ENCODE data around the gene ARFRP1. TPM values are rescaled to one million over a fixed set of nuclear protein-coding genes. Genes with fewer than 3 reads are reported as not detected.
"Not testable (repeated sequence)": the region's sequence is repeated elsewhere in the genome, so short reads cannot be mapped to it uniquely, and the experiment has no call there.

The ARFRP1 gene
- total and polyA plus RNA-seq, 2 experiments from 2014 or later: 16.7 to 24.6 TPM

DNA sequence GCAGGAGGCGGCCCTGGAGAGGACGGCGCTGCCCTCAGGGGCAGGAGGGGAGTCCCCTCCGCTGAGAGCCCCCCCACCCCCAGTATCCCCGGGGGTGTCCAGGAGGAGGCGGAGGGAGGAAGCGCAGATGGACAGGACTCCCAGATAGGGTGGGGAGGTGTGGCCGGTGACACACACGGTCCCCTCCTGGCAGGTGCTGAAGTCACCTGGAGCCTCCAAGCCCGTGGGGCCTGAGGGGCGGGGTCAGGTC lies 55.9 kb downstream of the ARFRP1 start (continued):
- TF ChIP-seq, protein P1, sequence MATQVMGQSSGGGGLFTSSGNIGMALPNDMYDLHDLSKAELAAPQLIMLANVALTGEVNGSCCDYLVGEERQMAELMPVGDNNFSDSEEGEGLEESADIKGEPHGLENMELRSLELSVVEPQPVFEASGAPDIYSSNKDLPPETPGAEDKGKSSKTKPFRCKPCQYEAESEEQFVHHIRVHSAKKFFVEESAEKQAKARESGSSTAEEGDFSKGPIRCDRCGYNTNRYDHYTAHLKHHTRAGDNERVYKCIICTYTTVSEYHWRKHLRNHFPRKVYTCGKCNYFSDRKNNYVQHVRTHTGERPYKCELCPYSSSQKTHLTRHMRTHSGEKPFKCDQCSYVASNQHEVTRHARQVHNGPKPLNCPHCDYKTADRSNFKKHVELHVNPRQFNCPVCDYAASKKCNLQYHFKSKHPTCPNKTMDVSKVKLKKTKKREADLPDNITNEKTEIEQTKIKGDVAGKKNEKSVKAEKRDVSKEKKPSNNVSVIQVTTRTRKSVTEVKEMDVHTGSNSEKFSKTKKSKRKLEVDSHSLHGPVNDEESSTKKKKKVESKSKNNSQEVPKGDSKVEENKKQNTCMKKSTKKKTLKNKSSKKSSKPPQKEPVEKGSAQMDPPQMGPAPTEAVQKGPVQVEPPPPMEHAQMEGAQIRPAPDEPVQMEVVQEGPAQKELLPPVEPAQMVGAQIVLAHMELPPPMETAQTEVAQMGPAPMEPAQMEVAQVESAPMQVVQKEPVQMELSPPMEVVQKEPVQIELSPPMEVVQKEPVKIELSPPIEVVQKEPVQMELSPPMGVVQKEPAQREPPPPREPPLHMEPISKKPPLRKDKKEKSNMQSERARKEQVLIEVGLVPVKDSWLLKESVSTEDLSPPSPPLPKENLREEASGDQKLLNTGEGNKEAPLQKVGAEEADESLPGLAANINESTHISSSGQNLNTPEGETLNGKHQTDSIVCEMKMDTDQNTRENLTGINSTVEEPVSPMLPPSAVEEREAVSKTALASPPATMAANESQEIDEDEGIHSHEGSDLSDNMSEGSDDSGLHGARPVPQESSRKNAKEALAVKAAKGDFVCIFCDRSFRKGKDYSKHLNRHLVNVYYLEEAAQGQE (IDR thresholded peaks at IDR 0.05; ENCODE audit: unreplicated experiment): no peak
- TF ChIP-seq EZH2 (IDR thresholded peaks at IDR 0.05; ENCODE audit: low read depth, unreplicated experiment): no peak
- no peak for TF ChIP-seq EZH2phosphoT487 (IDR thresholded peaks at IDR 0.05; ENCODE audit: unreplicated experiment)
- TF ChIP-seq, protein P2, sequence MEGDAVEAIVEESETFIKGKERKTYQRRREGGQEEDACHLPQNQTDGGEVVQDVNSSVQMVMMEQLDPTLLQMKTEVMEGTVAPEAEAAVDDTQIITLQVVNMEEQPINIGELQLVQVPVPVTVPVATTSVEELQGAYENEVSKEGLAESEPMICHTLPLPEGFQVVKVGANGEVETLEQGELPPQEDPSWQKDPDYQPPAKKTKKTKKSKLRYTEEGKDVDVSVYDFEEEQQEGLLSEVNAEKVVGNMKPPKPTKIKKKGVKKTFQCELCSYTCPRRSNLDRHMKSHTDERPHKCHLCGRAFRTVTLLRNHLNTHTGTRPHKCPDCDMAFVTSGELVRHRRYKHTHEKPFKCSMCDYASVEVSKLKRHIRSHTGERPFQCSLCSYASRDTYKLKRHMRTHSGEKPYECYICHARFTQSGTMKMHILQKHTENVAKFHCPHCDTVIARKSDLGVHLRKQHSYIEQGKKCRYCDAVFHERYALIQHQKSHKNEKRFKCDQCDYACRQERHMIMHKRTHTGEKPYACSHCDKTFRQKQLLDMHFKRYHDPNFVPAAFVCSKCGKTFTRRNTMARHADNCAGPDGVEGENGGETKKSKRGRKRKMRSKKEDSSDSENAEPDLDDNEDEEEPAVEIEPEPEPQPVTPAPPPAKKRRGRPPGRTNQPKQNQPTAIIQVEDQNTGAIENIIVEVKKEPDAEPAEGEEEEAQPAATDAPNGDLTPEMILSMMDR (conservative IDR thresholded peaks at IDR 0.05; ENCODE audit: low read depth in 2 of 2): no peak

DNA sequence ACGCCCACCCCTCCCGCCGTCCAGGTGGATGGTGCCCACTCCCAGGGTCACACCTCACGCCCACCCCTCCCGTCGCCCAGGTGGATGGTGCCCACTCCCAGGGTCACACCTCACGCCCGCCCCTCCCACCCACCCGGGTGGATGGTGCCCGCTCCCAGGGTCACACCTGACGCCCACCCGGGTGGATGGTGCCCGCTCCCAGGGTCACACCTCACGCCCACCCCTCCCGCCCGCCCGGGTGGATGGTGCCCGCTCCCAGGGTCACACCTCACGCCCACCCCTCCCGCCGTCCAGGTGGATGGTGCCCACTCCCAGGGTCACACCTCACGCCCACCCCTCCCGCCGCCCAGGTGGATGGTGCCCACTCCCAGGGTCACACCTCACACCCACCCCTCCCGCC lies 57.3 kb downstream of the ARFRP1 start:
- ATAC-seq; H3K4me3 ChIP-seq; H3K79me2 ChIP-seq (replicated peaks; ENCODE audit: insufficient read depth); DNase-seq (ENCODE audit: low spot score); H3K9me3 Mint-ChIP-seq; H3F3A ChIP-seq (replicated peaks; ENCODE audit: low read depth); H3K4me3 Mint-ChIP-seq; H3K27me3 Mint-ChIP-seq (ENCODE audit: insufficient read depth, low read depth, poor library complexity); H3K27ac Mint-ChIP-seq; H3K36me3 Mint-ChIP-seq (ENCODE audit: low read depth); H3K9me2 ChIP-seq (ENCODE audit: insufficient read depth); H4K20me1 ChIP-seq (replicated peaks; ENCODE audit: insufficient read depth); H3K27me3 ChIP-seq (ENCODE audit: insufficient read depth); H3K36me3 ChIP-seq (ENCODE audit: insufficient read depth); H2AFZ ChIP-seq; H3K4me2 ChIP-seq; H3K27ac ChIP-seq (ENCODE audit: low read depth): not testable (repeated sequence)
- peaks cover 20% of the 10 kb centered on the region for H3K4me1 Mint-ChIP-seq
- peaks cover 13% of the 10 kb centered on the region for H3K4me1 ChIP-seq (ENCODE audit: insufficient read depth)

DNA sequence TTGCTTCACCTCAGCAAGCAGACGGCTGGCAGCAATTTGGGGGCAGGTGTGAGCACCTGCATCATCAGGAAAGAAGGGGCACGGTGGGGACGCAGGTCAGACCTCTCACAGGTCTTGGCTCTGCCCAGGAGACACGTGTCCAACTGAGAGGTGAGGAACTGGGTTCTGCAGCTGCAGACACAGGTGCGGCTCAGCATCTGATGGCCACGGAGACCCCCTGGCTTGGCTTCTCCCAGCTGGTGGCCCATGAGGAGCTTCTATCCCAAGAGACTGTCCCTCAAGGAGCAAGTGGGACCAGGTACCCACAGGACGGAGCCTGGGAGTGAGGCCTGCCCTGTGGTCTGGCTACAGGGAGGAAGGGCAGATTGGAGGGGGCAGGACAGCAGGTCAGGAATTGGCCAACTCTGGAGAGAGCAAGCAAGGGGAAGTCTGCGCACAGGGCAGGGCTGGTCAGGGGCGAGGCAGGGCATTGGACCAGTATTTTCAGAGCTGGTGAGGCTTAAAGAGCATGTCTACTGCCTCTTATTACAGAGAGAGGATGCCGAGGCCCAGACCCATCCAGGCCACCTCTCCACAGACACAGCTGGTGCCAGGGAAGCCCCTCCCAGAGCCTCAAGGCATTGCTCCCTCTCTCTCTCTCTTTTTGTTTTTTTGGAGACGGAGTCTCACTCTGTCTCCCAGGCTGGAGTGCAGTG lies 58.7 kb downstream of the ARFRP1 start:
- peaks cover 3% of the 10 kb centered on the region; the same call in 2 of the 3 replicates for H3K36me3 Mint-ChIP-seq (ENCODE audit: low read depth)
- DNase-seq (ENCODE audit: low spot score): no peak
- no peak overlapping the region for H3K4me3 Mint-ChIP-seq
- Histone ChIP-seq H3K36me3 (ENCODE audit: insufficient read depth) (no peaks in the 10 kb centered on the region), H3K4me3 (no peak overlapping the region), H3K9me2 (ENCODE audit: insufficient read depth) (no peaks in the 10 kb centered on the region), H3K79me2 (replicated peaks; ENCODE audit: insufficient read depth) (0 out of 2 replicates have a peak, but pooled peaks cover 3% of the 10 kb centered on the region), H3F3A (replicated peaks; ENCODE audit: low read depth) (peaks cover 6% of the 10 kb centered on the region; the same call in 1 of the 2 replicates), H3K4me2 (no peak overlapping the region), H3K27ac (ENCODE audit: low read depth) (no peak overlapping the region), H4K20me1 (replicated peaks; ENCODE audit: insufficient read depth) (no peaks in the 10 kb centered on the region; the same call in 1 of the 2 replicates), H2AFZ (no peak overlapping the region), H3K27me3 (ENCODE audit: insufficient read depth) (no peaks in the 10 kb centered on the region), H3K4me1 (ENCODE audit: insufficient read depth) (peaks cover 6% of the 10 kb centered on the region)
- peaks cover 14% of the 10 kb centered on the region for H3K4me1 Mint-ChIP-seq
- H3K27ac Mint-ChIP-seq: no peak overlapping the region
- peaks cover 11% of the 10 kb centered on the region for H3K27me3 Mint-ChIP-seq (ENCODE audit: insufficient read depth, low read depth, poor library complexity)
- H3K9me3 Mint-ChIP-seq: no peaks in the 10 kb centered on the region
- no peak for ATAC-seq
- TF ChIP-seq, protein P2 (conservative IDR thresholded peaks at IDR 0.05; ENCODE audit: low read depth in 2 of 2): no peak
- TF ChIP-seq CREB1 (CRISPR knock-in tag; IDR thresholded peaks at IDR 0.05; ENCODE audit: low read depth): no peak
- TF ChIP-seq POLR2AphosphoS5 (IDR thresholded peaks at IDR 0.05; ENCODE audit: low read depth): no peak
